Type B pancreatic cell (in vitro differentiated cells): ENCODE results near the gene EFNA3. TPM values are rescaled to one million over a fixed set of nuclear protein-coding genes. Genes with fewer than 3 reads are reported as not detected.
A peak's percentile ranks its signal among the peaks of the same experiment; 100 is the strongest.

Experiments used
- DNase-seq: peaks from one replicate; pipeline ENCODE4 v3.0.0; 2021; ENCODE audit warnings: mixed read lengths; ENCODE audit not compliant: unreplicated experiment; ENCODE audit errors: extremely low spot score
- H3K27ac Mint-ChIP-seq: 2 replicates; pipeline ENCODE4 v1.8.0; 2021; ENCODE audit warnings: mild to moderate bottlenecking, mixed read lengths
- H3K27me3 Mint-ChIP-seq: 2 replicates; pipeline ENCODE4 v1.8.0; 2021; ENCODE audit warnings: mixed read lengths
- H3K36me3 Mint-ChIP-seq: 2 replicates; pipeline ENCODE4 v1.8.0; 2021; ENCODE audit warnings: mixed read lengths
- H3K4me1 Mint-ChIP-seq: one replicate; pipeline ENCODE4 v1.8.0; 2021; ENCODE audit warnings: mixed read lengths; ENCODE audit not compliant: unreplicated experiment
- H3K4me3 Mint-ChIP-seq: 2 replicates; pipeline ENCODE4 v1.8.0; 2021; ENCODE audit warnings: mild to moderate bottlenecking, mixed read lengths
- H3K9me3 Mint-ChIP-seq: 2 replicates; pipeline ENCODE4 v1.8.0; 2021; ENCODE audit warnings: mixed read lengths
- total RNA-seq: library from RNA; stranded (reverse); gene quantifications from 2 replicates; pipeline ENCODE4 v1.2.1, GENCODE V29; 2021; ENCODE audit warnings: low replicate concordance
- TF ChIP-seq, protein P1 (sequence below): fragments of 200-600 bp; sonication (generic); conservative IDR thresholded peaks from 2 replicates; pipeline ENCODE4 v1.5.0; 2021; ENCODE audit warnings: antibody characterized with exemption, mild to moderate bottlenecking

EFNA3 gene
- total RNA-seq, 1 donor from 2014 or later, result 4.7 TPM

DNA sequence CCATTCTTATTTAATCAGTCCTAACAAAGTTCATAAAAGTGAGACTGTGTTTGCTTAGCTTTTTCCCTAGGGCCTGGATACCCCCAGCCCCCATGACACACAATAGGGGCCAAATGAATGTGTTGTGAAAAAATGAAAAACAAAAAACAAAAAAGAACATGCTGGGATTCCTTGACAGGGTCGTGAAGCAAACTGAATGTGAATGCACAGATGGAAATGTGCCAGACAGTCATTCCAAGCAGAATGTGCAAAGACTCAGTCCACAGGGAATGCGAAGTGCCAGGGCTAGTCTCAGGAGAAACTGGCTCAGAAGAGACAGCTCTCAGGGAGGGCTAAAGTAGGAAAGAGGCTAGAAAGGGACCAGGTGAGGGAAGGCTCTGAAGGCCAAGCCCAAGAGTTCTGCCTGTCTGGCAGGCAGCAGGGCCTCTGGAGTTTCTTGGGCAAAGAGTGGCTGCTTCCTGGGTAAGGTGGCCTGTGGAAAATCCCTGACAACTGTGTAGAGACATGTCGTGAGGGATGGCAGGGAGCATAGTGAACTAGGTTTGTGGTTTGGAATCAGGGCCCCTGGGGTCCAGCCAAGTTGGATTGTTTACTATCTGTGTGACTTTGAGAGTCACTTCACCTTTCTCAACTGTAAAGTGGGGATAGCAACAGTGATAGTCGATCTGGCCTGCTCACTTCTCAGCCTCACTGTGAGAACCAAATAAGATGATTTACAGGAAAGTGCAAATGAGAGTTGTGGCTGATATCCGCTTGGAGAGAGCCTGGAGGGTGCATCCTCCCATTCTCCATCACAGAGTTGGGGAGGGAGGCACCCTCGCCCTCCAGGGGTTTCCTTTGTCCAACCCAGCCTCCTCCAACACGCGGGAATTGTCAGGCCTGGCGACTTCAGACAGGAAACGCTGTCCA, 28.7 kb upstream of the EFNA3 start:
- no peaks in the 10 kb centered on the region for H3K9me3 Mint-ChIP-seq
- peak overlapping the region; percentile 93 for H3K4me3 Mint-ChIP-seq
- no peaks in the 10 kb centered on the region for H3K27me3 Mint-ChIP-seq
- TF ChIP-seq, protein P1, sequence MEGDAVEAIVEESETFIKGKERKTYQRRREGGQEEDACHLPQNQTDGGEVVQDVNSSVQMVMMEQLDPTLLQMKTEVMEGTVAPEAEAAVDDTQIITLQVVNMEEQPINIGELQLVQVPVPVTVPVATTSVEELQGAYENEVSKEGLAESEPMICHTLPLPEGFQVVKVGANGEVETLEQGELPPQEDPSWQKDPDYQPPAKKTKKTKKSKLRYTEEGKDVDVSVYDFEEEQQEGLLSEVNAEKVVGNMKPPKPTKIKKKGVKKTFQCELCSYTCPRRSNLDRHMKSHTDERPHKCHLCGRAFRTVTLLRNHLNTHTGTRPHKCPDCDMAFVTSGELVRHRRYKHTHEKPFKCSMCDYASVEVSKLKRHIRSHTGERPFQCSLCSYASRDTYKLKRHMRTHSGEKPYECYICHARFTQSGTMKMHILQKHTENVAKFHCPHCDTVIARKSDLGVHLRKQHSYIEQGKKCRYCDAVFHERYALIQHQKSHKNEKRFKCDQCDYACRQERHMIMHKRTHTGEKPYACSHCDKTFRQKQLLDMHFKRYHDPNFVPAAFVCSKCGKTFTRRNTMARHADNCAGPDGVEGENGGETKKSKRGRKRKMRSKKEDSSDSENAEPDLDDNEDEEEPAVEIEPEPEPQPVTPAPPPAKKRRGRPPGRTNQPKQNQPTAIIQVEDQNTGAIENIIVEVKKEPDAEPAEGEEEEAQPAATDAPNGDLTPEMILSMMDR, result no peak
- H3K36me3 Mint-ChIP-seq, result no peaks in the 10 kb centered on the region
- H3K27ac Mint-ChIP-seq, result peak overlapping the region; percentile 91
- peaks cover 26% of the 10 kb centered on the region for H3K4me1 Mint-ChIP-seq
- DNase-seq, result no peak

DNA sequence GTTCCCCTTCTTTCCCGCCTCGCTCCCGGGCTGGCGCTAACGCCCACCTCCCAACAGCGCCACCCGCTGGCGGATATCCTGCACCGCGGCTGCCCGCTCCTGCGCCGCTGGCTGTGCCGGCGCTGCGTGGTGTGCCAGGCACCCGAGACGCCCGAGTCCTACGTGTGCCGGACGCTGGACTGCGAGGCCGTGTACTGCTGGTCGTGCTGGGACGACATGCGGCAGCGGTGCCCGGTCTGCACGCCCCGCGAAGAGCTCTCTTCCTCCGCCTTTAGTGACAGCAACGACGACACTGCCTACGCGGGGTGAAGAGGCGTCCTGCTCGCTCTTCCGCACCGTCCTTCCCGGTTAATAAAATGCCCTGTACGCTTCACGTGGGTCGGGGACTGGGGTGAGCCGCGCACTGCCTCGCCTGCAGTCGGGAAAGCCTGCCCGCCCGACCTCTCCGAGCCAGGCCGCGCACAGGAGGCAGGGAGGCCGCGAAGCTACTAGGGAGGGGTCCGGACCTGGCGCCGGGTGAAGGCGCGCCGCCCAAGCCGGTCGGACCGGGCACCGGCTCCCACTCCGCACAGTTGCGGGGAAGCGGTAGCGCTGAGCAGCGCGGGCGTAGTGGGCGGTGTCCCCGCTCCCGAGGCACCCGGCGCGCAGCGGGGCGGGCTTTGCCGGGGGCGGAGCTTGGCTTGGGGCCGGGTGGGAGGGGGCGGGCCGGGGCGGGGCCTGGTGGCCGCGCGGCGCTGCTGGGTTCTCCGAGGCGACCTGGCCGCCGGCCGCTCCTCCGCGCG, 27.9 kb upstream of the EFNA3 start, which contains the start of gene ADAM15:
Gene ADAM15 (plus strand): TSS at position 757 of the 782 bp plus-strand sequence. CDS start 71 bp downstream, outside the sequence.
- no peaks in the 10 kb centered on the region for H3K27me3 Mint-ChIP-seq
- DNase-seq, result peak; percentile 90

DNA sequence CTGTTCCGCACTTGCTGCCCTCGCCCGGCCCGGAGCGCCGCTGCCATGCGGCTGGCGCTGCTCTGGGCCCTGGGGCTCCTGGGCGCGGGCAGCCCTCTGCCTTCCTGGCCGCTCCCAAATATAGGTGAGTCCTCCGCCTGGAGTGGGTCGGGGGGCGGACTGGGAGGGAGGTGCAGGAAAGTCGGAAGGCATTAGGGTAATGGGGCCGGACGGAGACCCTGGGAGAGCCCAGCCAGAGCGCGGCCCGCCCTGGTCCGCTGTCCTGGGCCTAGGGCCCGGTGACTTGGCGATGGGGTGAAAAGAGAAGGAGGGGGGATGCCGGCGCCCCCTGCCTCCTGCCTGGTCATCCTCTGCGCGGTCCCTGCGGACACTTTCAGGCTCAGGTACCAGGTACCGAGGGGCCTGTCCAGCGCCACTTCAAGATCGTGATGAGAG, 27.3 kb upstream of the EFNA3 start:
- Mint-ChIP-seq H3K36me3 (no peaks in the 10 kb centered on the region), H3K4me1 (peaks cover 23% of the 10 kb centered on the region), H3K4me3 (peak overlapping the region; percentile 82), H3K27ac (no peak overlapping the region), H3K27me3 (no peaks in the 10 kb centered on the region), H3K9me3 (no peaks in the 10 kb centered on the region)
- TF ChIP-seq, protein P1, result no peak
- DNase-seq, result no peak

More for the DNA sequence above, 27.9 kb upstream of the EFNA3 start, which contains the start of gene ADAM15:
- Mint-ChIP-seq H3K9me3 (no peaks in the 10 kb centered on the region), H3K4me1 (peaks cover 23% of the 10 kb centered on the region), H3K36me3 (no peaks in the 10 kb centered on the region), H3K4me3 (peak within 1 kb of the TSS; percentile 93), H3K27ac (peak within 1 kb of the TSS; percentile 91)
- TF ChIP-seq, protein P1, result peak; percentile 98

DNA sequence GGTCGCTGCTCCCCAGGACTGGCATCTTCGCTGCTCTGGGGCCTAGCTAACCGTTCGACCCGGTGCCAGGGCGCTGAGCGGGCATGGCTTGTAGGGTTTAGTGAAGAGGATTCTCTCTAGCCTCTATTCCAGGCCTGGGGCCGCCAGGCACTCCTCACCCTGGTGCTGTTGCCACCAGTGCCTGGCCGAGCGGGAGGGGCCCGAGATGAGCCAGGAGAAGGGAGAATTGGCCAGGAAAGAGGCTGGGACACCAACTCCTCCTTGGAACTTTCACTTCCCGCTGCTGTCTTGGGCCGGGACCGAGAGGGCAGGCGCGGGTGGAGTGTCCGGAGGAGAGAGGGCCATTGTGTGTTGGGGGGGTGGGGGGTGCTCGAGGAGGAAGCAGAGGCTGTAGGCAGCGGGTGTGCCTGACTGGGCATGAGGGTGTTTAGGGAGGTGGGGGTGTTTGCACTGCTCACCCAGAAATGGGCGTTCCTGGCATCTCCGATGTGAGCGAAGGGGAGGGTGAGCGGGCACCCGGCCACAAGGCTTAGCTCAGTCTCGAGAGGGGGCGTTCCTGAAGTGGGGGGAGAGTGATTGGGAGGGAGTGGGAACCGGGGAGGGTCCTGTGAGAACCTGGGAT, 26.7 kb upstream of the EFNA3 start:
- Mint-ChIP-seq H3K27me3 (no peaks in the 10 kb centered on the region), H3K4me3 (peak overlapping the region; percentile 82), H3K9me3 (no peaks in the 10 kb centered on the region), H3K27ac (no peak overlapping the region), H3K36me3 (no peaks in the 10 kb centered on the region), H3K4me1 (peaks cover 23% of the 10 kb centered on the region)
- TF ChIP-seq, protein P1, result no peak
- DNase-seq, result no peak
